SK-N-SH (cell line): ENCODE measurements around the gene HECW1. TPM values are rescaled to one million over a fixed set of nuclear protein-coding genes. Genes with fewer than 3 reads are reported as not detected.

Experiments used
- CTCF ChIA-PET: fragments of 300-600, 350-600 bp; formaldehyde crosslinking; extraction: SDS; loops from one replicate; lab custom pipeline; 2021; lab: Yijun Ruan, JAX
- POLR2A ChIA-PET: fragments of 350-600 bp; sonication (Branson Sonifier 250); formaldehyde crosslinking; extraction: SDS; loops from one replicate; lab custom pipeline; 2020; ENCODE audit warnings: antibody characterized with exemption, inconsistent platforms; lab: Yijun Ruan, JAX
- DNase-seq: peaks from one replicate; pipeline ENCODE4 v3.0.0; 2012
- H2AFZ ChIP-seq: fragments of 200-600 bp; sonication (generic); 2 replicates; pipeline ENCODE4 v1.8.1; 2016; ENCODE audit warnings: antibody characterized with exemption, mild to moderate bottlenecking, low read depth
- H3F3A ChIP-seq: fragments of 200-600 bp; sonication (generic); replicated peaks from 2 replicates; pipeline ENCODE3; 2016; ENCODE audit warnings: antibody characterized with exemption, mild to moderate bottlenecking; ENCODE audit not compliant: insufficient read depth
- H3K27ac ChIP-seq, 2 experiments: fragments of 200-500 bp in 1 of 2; fragments of 200-600 bp in 1 of 2; sonication (Bioruptor generic) in 1 of 2; sonication (generic), shearing (Covaris generic) in 1 of 2; 2 replicates each; pipeline versions ENCODE4 v1.5.1 to v1.6.1; 2014 to 2016; ENCODE audit warnings: low read depth in 2 of 2, inconsistent platforms in 1 of 2, low read length in 1 of 2, mild to moderate bottlenecking in 1 of 2, mixed read lengths in 1 of 2
- H3K27me3 ChIP-seq: fragments of 200-600 bp; sonication (generic), shearing (Covaris generic); 2 replicates; pipeline ENCODE4 v1.6.1; 2016; ENCODE audit warnings: mixed run types; ENCODE audit not compliant: insufficient read depth
- H3K36me3 ChIP-seq, 2 experiments: fragments of 200-500 bp in 1 of 2; fragments of 200-600 bp in 1 of 2; sonication (Bioruptor generic) in 1 of 2; sonication (generic) in 1 of 2; replicated peaks in 1 of 2; 2 replicates each; pipeline versions ENCODE3 to v1.5.1; 2014 to 2016; ENCODE audit warnings: low read length in 1 of 2, mild to moderate bottlenecking in 1 of 2; ENCODE audit not compliant: insufficient read depth in 2 of 2, control insufficient read depth in 1 of 2
- H3K4me1 ChIP-seq, 2 experiments: fragments of 200-500 bp in 1 of 2; fragments of 200-600 bp in 1 of 2; sonication (Bioruptor generic) in 1 of 2; sonication (generic), shearing (Covaris generic) in 1 of 2; 2 replicates each; pipeline versions ENCODE4 v1.5.1 to v1.6.1; 2014 to 2016; ENCODE audit warnings: low read depth in 1 of 2, low read length in 1 of 2, mixed run types in 1 of 2; ENCODE audit not compliant: insufficient read depth in 2 of 2, control insufficient read depth in 1 of 2
- H3K4me2 ChIP-seq: fragments of 200-600 bp; sonication (generic), shearing (Covaris generic); 2 replicates; pipeline ENCODE4 v1.6.1; 2017; ENCODE audit warnings: mixed run types
- H3K4me3 ChIP-seq, 2 experiments: fragments of 200-500 bp in 1 of 2; fragments of 200-600 bp in 1 of 2; sonication (Bioruptor generic) in 1 of 2; sonication (generic), shearing (Covaris generic) in 1 of 2; 2 replicates each; pipeline versions ENCODE4 v1.5.1 to v1.8.1; 2014 to 2016; ENCODE audit warnings: low read depth in 2 of 2, inconsistent platforms in 1 of 2, low read length in 1 of 2, mild to moderate bottlenecking in 1 of 2, mixed read lengths in 1 of 2, moderate library complexity in 1 of 2
- H3K79me2 ChIP-seq: fragments of 200-600 bp; sonication (generic); 2 replicates; pipeline ENCODE4 v1.8.1; 2017; ENCODE audit warnings: mild to moderate bottlenecking; ENCODE audit not compliant: insufficient read depth
- H3K9ac ChIP-seq: fragments of 200-600 bp; sonication (generic); 2 replicates; pipeline ENCODE4 v1.6.1; 2017; ENCODE audit warnings: mixed run types
- H3K9me2 ChIP-seq: fragments of 200-600 bp; sonication (generic); 2 replicates; pipeline ENCODE4 v1.6.1; 2017; ENCODE audit warnings: mixed run types
- H3K9me3 ChIP-seq: fragments of 200-600 bp; sonication (generic); 2 replicates; pipeline ENCODE4 v1.6.1; 2017; ENCODE audit warnings: mixed run types, mild to moderate bottlenecking, moderate library complexity
- H4K20me1 ChIP-seq: fragments of 200-600 bp; sonication (generic); 2 replicates; pipeline ENCODE4 v1.6.1; 2017; ENCODE audit warnings: mild to moderate bottlenecking, mixed run types; ENCODE audit not compliant: insufficient read depth
- ELF1 ChIP-seq: IDR thresholded peaks from 2 replicates; pipeline ENCODE4 v1.4.0; 2012
- EP300 ChIP-seq, 2 experiments: IDR thresholded peaks; 2 replicates each; pipeline versions ENCODE4 v1.4.0 to v1.6.1; 2012; ENCODE audit warnings: borderline replicate concordance in 1 of 2, low read depth in 1 of 2, low read length in 1 of 2
- FOXJ3 ChIP-seq: sonication (generic); formaldehyde crosslinking; IDR thresholded peaks from 2 replicates; pipeline ENCODE4 v1.5.1; 2020; ENCODE audit warnings: mild to moderate bottlenecking, missing genetic modification reagents
- GABPA ChIP-seq: IDR thresholded peaks from 2 replicates; pipeline ENCODE4 v1.4.0; 2012; ENCODE audit warnings: low read depth, mild to moderate bottlenecking
- GATA2 ChIP-seq: sonication (generic); formaldehyde crosslinking; IDR thresholded peaks from 2 replicates; pipeline ENCODE4 v1.5.0; 2020; ENCODE audit warnings: mild to moderate bottlenecking, missing genetic modification reagents
- MEF2A ChIP-seq: IDR thresholded peaks from 2 replicates; pipeline ENCODE4 v1.4.0; 2012; ENCODE audit warnings: low read depth, borderline replicate concordance
- RAD21 ChIP-seq: IDR thresholded peaks from 2 replicates; pipeline ENCODE4 v1.6.1; 2012; ENCODE audit warnings: mild to moderate bottlenecking, low read length
- RCOR1 ChIP-seq: fragments of 150-350 bp; IDR thresholded peaks from 2 replicates; pipeline ENCODE4 v1.6.1; 2017; ENCODE audit warnings: antibody characterized with exemption, low read length
- RXRA ChIP-seq: IDR thresholded peaks from 2 replicates; pipeline ENCODE4 v1.4.0; 2012; ENCODE audit warnings: low read depth, mild to moderate bottlenecking, borderline replicate concordance
- SMC3 ChIP-seq: IDR thresholded peaks from 2 replicates; pipeline ENCODE4 v1.6.1; 2012; ENCODE audit warnings: low read depth, low read length, improper control_type of control experiment
- TAF1 ChIP-seq: IDR thresholded peaks from 2 replicates; pipeline ENCODE4 v1.6.1; 2012; ENCODE audit warnings: low read depth, mild to moderate bottlenecking, low read length, moderate library complexity, borderline replicate concordance
- TCF12 ChIP-seq: IDR thresholded peaks from 2 replicates; pipeline ENCODE4 v1.4.0; 2012
- YY1 ChIP-seq: IDR thresholded peaks from 2 replicates; pipeline ENCODE4 v1.4.0; 2012; ENCODE audit warnings: low read depth, mild to moderate bottlenecking
- WGBS: methylation state at CpG from one replicate; pipeline ENCODE4 v1.1.6; 2017; ENCODE audit warnings: low lambda C conversion rate; 5-methylcytosine and 5-hydroxymethylcytosine counted together
- polyA plus RNA-seq, 3 experiments: library from polyadenylated mRNA; depleted of rRNA; stranded (reverse); fragments of >200 nt; gene quantifications; 2 replicates each; pipeline ENCODE4 v1.2.3, GENCODE V29; 2012
- TF ChIP-seq, protein P1 (sequence below): IDR thresholded peaks from 2 replicates; pipeline ENCODE4; 2012
- TF ChIP-seq, protein P2 (sequence below): IDR thresholded peaks from 2 replicates; pipeline ENCODE4 v1.4.0; 2012; ENCODE audit warnings: low read depth, borderline replicate concordance
- TF ChIP-seq, protein P3 (sequence below): fragments of 150-350 bp; IDR thresholded peaks from 2 replicates; pipeline ENCODE4 v1.6.1; 2016; ENCODE audit warnings: mild to moderate bottlenecking, low read depth, low read length
- TF ChIP-seq, protein P4 (sequence below): fragments of 200-600 bp; sonication (generic); IDR thresholded peaks from 2 replicates; pipeline ENCODE4 v1.6.1; 2017; ENCODE audit warnings: antibody characterized with exemption, mild to moderate bottlenecking, moderate library complexity
- TF ChIP-seq, protein P5 (sequence below): fragments of 150-350 bp; IDR thresholded peaks from 2 replicates; pipeline ENCODE4 v1.6.1; 2017; ENCODE audit warnings: antibody characterized with exemption, low read length, low read depth, borderline replicate concordance
- TF ChIP-seq, protein P6 (sequence below): IDR thresholded peaks from 2 replicates; pipeline ENCODE4 v1.4.0; 2012; ENCODE audit warnings: low read depth

The HECW1 gene
- polyA plus RNA-seq, 1 of the 3 experiments (the other 2 are of a cell fraction): not detected

DNA sequence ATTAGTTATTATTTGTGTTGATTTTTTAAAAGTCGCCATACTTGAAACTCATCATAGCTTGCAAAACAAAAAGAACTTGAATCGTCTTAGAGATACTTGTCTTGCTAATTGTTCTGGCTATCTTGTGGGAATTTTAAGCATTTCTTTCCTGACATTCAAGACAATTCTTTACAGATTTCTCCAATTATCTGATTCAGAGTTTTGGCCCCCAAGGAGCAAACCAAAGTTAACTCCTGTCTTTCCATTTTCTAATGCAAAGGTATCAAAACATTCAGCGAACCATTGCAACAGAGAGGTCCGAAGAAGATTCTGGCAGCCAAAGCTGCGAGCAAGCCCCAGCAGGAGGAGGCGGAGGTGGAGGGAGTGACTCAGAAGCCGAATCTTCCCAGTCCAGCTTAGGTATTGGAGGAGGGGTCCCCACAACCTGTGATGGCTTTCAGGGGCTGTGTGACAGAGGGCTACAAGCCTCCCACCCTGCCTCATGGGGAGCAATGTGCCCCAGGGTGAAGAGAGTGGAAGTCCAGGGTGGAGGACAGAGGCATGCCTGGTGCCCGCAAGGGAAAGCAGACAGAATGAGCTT, 351.0 kb downstream of the HECW1 start:
- Histone ChIP-seq H3K4me1 (peaks cover 0 to 3% of the 10 kb centered on the region in 2 experiments; a peak in 1 of 4 replicates), H3K9me2 (no peaks in the 10 kb centered on the region), H3K4me3 (no peak overlapping the region), H3K36me3 (no peaks in the 10 kb centered on the region), H3K27me3 (peaks cover 25% of the 10 kb centered on the region; the same call in 1 of the 2 replicates), H3K9ac (no peak overlapping the region), H3F3A (no peaks in the 10 kb centered on the region), H4K20me1 (no peaks in the 10 kb centered on the region), H2AFZ (no peak overlapping the region), H3K79me2 (no peaks in the 10 kb centered on the region), H3K9me3 (no peaks in the 10 kb centered on the region), H3K4me2 (no peak overlapping the region), H3K27ac (no peak overlapping the region)
- WGBS: 67% methylated on average over 8 of the region's 8 CpGs
- CTCF ChIA-PET: interaction anchor here (0.9 to 2.3 kb wide), 5 partner anchors 9 to 326 kb away, joined by 3 to 11 read pairs (median 3); partner anchors contain the start of gene STK17A
- TF ChIP-seq RXRA (no peak), GABPA (no peak), RAD21 (no peak), FOXJ3 (CRISPR knock-in tag) (no peak), TAF1 (no peak), YY1 (no peak), EP300 (IDR thresholded peaks at IDR 0.05; ENCODE audit: borderline replicate concordance in 1 of 2, low read depth in 1 of 2, low read length in 1 of 2) (no peak), RCOR1 (no peak), ELF1 (no peak), MEF2A (no peak), TCF12 (no peak), SMC3 (no peak), GATA2 (CRISPR knock-in tag) (no peak)
- TF ChIP-seq, protein P1, sequence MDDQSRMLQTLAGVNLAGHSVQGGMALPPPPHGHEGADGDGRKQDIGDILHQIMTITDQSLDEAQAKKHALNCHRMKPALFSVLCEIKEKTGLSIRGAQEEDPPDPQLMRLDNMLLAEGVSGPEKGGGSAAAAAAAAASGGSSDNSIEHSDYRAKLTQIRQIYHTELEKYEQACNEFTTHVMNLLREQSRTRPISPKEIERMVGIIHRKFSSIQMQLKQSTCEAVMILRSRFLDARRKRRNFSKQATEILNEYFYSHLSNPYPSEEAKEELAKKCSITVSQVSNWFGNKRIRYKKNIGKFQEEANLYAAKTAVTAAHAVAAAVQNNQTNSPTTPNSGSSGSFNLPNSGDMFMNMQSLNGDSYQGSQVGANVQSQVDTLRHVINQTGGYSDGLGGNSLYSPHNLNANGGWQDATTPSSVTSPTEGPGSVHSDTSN: no peak
- TF ChIP-seq, protein P2, sequence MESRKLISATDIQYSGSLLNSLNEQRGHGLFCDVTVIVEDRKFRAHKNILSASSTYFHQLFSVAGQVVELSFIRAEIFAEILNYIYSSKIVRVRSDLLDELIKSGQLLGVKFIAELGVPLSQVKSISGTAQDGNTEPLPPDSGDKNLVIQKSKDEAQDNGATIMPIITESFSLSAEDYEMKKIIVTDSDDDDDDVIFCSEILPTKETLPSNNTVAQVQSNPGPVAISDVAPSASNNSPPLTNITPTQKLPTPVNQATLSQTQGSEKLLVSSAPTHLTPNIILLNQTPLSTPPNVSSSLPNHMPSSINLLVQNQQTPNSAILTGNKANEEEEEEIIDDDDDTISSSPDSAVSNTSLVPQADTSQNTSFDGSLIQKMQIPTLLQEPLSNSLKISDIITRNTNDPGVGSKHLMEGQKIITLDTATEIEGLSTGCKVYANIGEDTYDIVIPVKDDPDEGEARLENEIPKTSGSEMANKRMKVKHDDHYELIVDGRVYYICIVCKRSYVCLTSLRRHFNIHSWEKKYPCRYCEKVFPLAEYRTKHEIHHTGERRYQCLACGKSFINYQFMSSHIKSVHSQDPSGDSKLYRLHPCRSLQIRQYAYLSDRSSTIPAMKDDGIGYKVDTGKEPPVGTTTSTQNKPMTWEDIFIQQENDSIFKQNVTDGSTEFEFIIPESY: no peak
- TF ChIP-seq, protein P3, sequence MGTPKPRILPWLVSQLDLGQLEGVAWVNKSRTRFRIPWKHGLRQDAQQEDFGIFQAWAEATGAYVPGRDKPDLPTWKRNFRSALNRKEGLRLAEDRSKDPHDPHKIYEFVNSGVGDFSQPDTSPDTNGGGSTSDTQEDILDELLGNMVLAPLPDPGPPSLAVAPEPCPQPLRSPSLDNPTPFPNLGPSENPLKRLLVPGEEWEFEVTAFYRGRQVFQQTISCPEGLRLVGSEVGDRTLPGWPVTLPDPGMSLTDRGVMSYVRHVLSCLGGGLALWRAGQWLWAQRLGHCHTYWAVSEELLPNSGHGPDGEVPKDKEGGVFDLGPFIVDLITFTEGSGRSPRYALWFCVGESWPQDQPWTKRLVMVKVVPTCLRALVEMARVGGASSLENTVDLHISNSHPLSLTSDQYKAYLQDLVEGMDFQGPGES: no peak
- TF ChIP-seq, protein P4, sequence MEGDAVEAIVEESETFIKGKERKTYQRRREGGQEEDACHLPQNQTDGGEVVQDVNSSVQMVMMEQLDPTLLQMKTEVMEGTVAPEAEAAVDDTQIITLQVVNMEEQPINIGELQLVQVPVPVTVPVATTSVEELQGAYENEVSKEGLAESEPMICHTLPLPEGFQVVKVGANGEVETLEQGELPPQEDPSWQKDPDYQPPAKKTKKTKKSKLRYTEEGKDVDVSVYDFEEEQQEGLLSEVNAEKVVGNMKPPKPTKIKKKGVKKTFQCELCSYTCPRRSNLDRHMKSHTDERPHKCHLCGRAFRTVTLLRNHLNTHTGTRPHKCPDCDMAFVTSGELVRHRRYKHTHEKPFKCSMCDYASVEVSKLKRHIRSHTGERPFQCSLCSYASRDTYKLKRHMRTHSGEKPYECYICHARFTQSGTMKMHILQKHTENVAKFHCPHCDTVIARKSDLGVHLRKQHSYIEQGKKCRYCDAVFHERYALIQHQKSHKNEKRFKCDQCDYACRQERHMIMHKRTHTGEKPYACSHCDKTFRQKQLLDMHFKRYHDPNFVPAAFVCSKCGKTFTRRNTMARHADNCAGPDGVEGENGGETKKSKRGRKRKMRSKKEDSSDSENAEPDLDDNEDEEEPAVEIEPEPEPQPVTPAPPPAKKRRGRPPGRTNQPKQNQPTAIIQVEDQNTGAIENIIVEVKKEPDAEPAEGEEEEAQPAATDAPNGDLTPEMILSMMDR: no peak
- TF ChIP-seq, protein P5, sequence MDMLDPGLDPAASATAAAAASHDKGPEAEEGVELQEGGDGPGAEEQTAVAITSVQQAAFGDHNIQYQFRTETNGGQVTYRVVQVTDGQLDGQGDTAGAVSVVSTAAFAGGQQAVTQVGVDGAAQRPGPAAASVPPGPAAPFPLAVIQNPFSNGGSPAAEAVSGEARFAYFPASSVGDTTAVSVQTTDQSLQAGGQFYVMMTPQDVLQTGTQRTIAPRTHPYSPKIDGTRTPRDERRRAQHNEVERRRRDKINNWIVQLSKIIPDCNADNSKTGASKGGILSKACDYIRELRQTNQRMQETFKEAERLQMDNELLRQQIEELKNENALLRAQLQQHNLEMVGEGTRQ: no peak
- TF ChIP-seq, protein P6, sequence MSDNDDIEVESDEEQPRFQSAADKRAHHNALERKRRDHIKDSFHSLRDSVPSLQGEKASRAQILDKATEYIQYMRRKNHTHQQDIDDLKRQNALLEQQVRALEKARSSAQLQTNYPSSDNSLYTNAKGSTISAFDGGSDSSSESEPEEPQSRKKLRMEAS: no peak
- DNase-seq: no peak
- POLR2A ChIA-PET: no interaction called here
